Hepatocyte (in vitro differentiated cells): ENCODE data around the gene ENOPH1.

Source experiments
- CTCF ChIP-seq: fragments of 200-600 bp; sonication (generic); IDR thresholded peaks from 2 replicates; pipeline ENCODE4 v1.5.1; 2016; ENCODE audit warnings: antibody characterized with exemption, mild to moderate bottlenecking; ENCODE audit not compliant: poor library complexity
- EZH2phosphoT487 ChIP-seq: fragments of 200-600 bp; sonication (generic); IDR thresholded peaks from one replicate; pipeline ENCODE4 v1.6.1; 2018; ENCODE audit warnings: antibody characterized with exemption, mild to moderate bottlenecking, low read depth, moderate library complexity; ENCODE audit not compliant: unreplicated experiment, severe bottlenecking

GRCh38 chr4:82450966-82451755, 20.8 kb downstream of the ENOPH1 start:
- TF ChIP-seq CTCF, result no peak
- no peak for TF ChIP-seq EZH2phosphoT487
